OCI-LY1 (cell line): ENCODE data around the gene KCNJ9.

Source experiments
- H2AFZ ChIP-seq: fragments of 200-600 bp; sonication (generic), shearing (Covaris generic); 2 replicates; pipeline ENCODE4 v1.6.0; 2014; ENCODE audit warnings: antibody characterized with exemption, mild to moderate bottlenecking, low read length
- H3F3A ChIP-seq: fragments of 200-600 bp; sonication (generic), shearing (Covaris generic); 2 replicates; pipeline ENCODE4 v1.6.0; 2014; ENCODE audit warnings: mild to moderate bottlenecking, antibody characterized with exemption, low read length, moderate library complexity; ENCODE audit not compliant: insufficient read depth
- H3K27ac ChIP-seq: fragments of 200-600 bp; sonication (generic); 2 replicates; pipeline ENCODE4 v1.5.1; 2014; ENCODE audit warnings: low read length, mixed run types, mild to moderate bottlenecking, low read depth; ENCODE audit not compliant: poor library complexity, severe bottlenecking
- H3K27me3 ChIP-seq: fragments of 200-600 bp; sonication (generic); 2 replicates; pipeline ENCODE4 v1.6.0; 2014; ENCODE audit warnings: antibody characterized with exemption, mild to moderate bottlenecking, low read length, moderate library complexity; ENCODE audit not compliant: insufficient read depth
- H3K36me3 ChIP-seq: fragments of 200-600 bp; sonication (generic); 2 replicates; pipeline ENCODE4 v1.6.1; 2014; ENCODE audit warnings: mild to moderate bottlenecking, antibody characterized with exemption, low read length, moderate library complexity, mixed read lengths; ENCODE audit not compliant: insufficient read depth
- H3K4me1 ChIP-seq: fragments of 200-600 bp; sonication (generic); 2 replicates; pipeline ENCODE4 v1.5.1; 2014; ENCODE audit warnings: mild to moderate bottlenecking, low read length, moderate library complexity; ENCODE audit not compliant: insufficient read depth, severe bottlenecking
- H3K4me2 ChIP-seq: fragments of 200-600 bp; sonication (generic), shearing (Covaris generic); 2 replicates; pipeline ENCODE4 v1.6.1; 2014; ENCODE audit warnings: low read length
- H3K4me3 ChIP-seq: fragments of 200-600 bp; sonication (generic); 2 replicates; pipeline ENCODE4 v1.5.1; 2014; ENCODE audit warnings: low read length, low read depth, mild to moderate bottlenecking, mixed read lengths; ENCODE audit not compliant: poor library complexity, severe bottlenecking
- H3K79me2 ChIP-seq: fragments of 200-600 bp; shearing (Covaris generic); 2 replicates; pipeline ENCODE4 v1.6.1; 2016; ENCODE audit warnings: mixed run types, low read length, mixed read lengths; ENCODE audit not compliant: insufficient read depth
- H3K9ac ChIP-seq: fragments of 200-600 bp; sonication (generic), shearing (Covaris generic); 2 replicates; pipeline ENCODE4 v1.6.1; 2014; ENCODE audit warnings: mild to moderate bottlenecking, low read length, mixed read lengths
- H3K9me2 ChIP-seq: fragments of 200-600 bp; sonication (generic), shearing (Covaris generic); 2 replicates; pipeline ENCODE4 v1.6.1; 2014; ENCODE audit warnings: low read depth, mild to moderate bottlenecking, low read length, mixed read lengths
- H3K9me3 ChIP-seq: fragments of 200-600 bp; shearing (Covaris generic); 2 replicates; pipeline ENCODE4 v1.6.1; 2014; ENCODE audit warnings: low read length, mixed read lengths
- H4K20me1 ChIP-seq: fragments of 200-600 bp; sonication (generic), shearing (Covaris generic); 2 replicates; pipeline ENCODE4 v1.6.0; 2016; ENCODE audit warnings: mild to moderate bottlenecking, low read length; ENCODE audit not compliant: insufficient read depth
- EZH2 ChIP-seq: fragments of 200-600 bp; sonication (generic), shearing (Covaris generic); IDR thresholded peaks from 2 replicates; pipeline ENCODE4 v1.8.0; 2017; ENCODE audit warnings: borderline replicate concordance, mixed run types, mild to moderate bottlenecking, antibody characterized with exemption, low read length, moderate library complexity, mixed read lengths
- TF ChIP-seq, protein P1 (sequence below): fragments of 200-600 bp; sonication (generic), shearing (Covaris generic); IDR thresholded peaks from 2 replicates; pipeline ENCODE4 v1.5.1; 2017; ENCODE audit warnings: mild to moderate bottlenecking, antibody characterized with exemption, low read length, moderate library complexity, mixed read lengths

The KCNJ9 gene

DNA sequence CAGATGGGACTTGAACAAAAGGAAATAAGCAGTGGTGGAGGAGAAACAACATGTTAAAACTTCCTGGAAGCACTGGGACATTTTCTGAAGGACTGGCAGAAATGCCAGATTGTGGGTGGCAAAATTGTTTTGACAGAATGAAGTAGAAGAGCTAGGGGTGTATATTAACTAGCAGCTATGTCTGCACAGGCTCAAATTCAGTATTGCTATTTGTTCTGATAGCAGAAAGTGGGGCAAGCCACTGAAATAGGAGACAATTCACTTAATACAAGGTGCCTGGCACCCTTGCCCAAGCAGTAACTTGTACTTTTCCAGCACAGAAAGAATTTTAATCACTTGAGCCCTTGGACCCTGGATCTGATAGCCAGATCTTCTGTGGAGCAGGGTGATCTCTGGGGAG, 37.8 kb upstream of the KCNJ9 start:
- Histone ChIP-seq H3K9me2 (no peaks in the 10 kb centered on the region), H3K27me3 (no peaks in the 10 kb centered on the region), H3K9me3 (no peaks in the 10 kb centered on the region), H4K20me1 (no peaks in the 10 kb centered on the region), H3K4me2 (no peak overlapping the region), H3K9ac (no peak overlapping the region), H3K4me1 (peaks cover 8% of the 10 kb centered on the region), H2AFZ (no peak overlapping the region), H3K27ac (no peak overlapping the region), H3K79me2 (no peaks in the 10 kb centered on the region), H3F3A (no peaks in the 10 kb centered on the region), H3K36me3 (no peaks in the 10 kb centered on the region), H3K4me3 (no peak overlapping the region)
- TF ChIP-seq EZH2, result no peak
- TF ChIP-seq, protein P1, sequence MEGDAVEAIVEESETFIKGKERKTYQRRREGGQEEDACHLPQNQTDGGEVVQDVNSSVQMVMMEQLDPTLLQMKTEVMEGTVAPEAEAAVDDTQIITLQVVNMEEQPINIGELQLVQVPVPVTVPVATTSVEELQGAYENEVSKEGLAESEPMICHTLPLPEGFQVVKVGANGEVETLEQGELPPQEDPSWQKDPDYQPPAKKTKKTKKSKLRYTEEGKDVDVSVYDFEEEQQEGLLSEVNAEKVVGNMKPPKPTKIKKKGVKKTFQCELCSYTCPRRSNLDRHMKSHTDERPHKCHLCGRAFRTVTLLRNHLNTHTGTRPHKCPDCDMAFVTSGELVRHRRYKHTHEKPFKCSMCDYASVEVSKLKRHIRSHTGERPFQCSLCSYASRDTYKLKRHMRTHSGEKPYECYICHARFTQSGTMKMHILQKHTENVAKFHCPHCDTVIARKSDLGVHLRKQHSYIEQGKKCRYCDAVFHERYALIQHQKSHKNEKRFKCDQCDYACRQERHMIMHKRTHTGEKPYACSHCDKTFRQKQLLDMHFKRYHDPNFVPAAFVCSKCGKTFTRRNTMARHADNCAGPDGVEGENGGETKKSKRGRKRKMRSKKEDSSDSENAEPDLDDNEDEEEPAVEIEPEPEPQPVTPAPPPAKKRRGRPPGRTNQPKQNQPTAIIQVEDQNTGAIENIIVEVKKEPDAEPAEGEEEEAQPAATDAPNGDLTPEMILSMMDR, result no peak

DNA sequence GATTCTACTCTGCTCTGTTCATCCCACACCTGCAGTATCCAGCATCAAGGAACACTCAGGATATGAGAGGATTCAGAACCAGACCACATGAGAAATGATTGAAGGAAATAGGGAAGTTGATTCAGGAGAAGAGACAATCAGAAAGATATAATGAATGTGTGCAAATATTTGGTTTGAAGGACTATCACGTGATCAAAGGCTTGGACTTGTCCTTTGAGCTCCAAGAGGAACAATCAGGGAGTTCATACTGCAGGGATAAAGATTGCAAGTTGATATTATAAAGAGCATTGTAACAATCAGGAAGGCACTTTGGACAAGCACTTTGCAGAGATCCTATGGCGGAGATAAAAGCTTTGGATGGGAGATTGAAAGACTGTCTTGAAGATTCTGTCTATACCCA, 35.7 kb upstream of the KCNJ9 start:
- peaks cover 8% of the 10 kb centered on the region for H3K4me1 ChIP-seq
- H3K4me2 ChIP-seq, result no peak overlapping the region
- no peaks in the 10 kb centered on the region for H3K27me3 ChIP-seq
- no peaks in the 10 kb centered on the region for H3K9me3 ChIP-seq
- H2AFZ ChIP-seq, result no peak overlapping the region
- H3K4me3 ChIP-seq, result no peak overlapping the region
- H3K79me2 ChIP-seq, result no peaks in the 10 kb centered on the region
- H4K20me1 ChIP-seq, result no peaks in the 10 kb centered on the region
- H3K36me3 ChIP-seq, result no peaks in the 10 kb centered on the region
- H3K9me2 ChIP-seq, result no peaks in the 10 kb centered on the region
- H3F3A ChIP-seq, result no peaks in the 10 kb centered on the region
- no peak for TF ChIP-seq EZH2
- TF ChIP-seq, protein P1, result no peak
- no peak overlapping the region for H3K9ac ChIP-seq
- no peak overlapping the region for H3K27ac ChIP-seq

DNA sequence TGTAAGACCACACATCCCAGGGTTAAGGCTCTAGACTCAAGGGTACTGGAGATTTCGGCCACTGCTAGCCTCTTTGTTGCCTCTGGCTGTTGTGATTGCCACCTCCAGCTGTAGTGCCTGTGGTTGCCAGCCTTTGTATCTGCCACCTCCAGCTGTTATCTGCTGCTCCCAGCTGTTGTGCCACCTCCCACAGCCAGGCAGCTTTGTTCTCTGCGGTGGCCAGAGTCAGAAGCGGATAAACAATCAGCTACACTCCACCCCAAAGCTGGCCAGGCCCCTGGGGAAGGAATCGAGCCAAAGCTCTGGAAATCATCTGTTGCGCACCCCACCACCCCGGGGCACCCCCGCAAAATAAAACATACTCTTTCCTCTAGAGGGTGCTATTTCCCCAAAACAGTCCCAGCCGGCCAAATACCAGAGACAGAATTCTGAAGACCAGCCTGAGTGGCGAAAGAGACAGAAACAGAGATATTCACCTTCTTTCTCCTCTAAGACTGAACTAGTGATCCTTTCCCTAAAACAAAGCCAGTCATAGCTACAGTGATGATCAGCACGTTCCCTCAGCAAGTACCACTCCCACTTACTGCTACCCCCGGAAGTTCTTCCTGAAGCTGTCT, 34.7 kb upstream of the KCNJ9 start:
- no peaks in the 10 kb centered on the region for H3K9me3 ChIP-seq
- H3K9me2 ChIP-seq, result no peaks in the 10 kb centered on the region
- peaks cover 8% of the 10 kb centered on the region for H3K4me1 ChIP-seq
- peak overlapping the region; percentile 48 for H3K4me2 ChIP-seq
- TF ChIP-seq, protein P1, result peak; percentile 85
- no peak for TF ChIP-seq EZH2
- H3K9ac ChIP-seq, result no peak overlapping the region
- no peak overlapping the region for H3K27ac ChIP-seq
- peak overlapping the region; percentile 21 for H3K4me3 ChIP-seq
- no peaks in the 10 kb centered on the region for H3F3A ChIP-seq
- no peaks in the 10 kb centered on the region for H4K20me1 ChIP-seq
- no peak overlapping the region; the same call in 1 of the 2 replicates for H2AFZ ChIP-seq
- no peaks in the 10 kb centered on the region; the same call in 1 of the 2 replicates for H3K27me3 ChIP-seq
- H3K79me2 ChIP-seq, result no peaks in the 10 kb centered on the region
- H3K36me3 ChIP-seq, result no peaks in the 10 kb centered on the region
